GM19324 (cell line): ENCODE results near the gene NUDC.
"Not testable (repeated sequence)": the region's sequence is repeated elsewhere in the genome, so short reads cannot be mapped to it uniquely, and the experiment has no call there.

ENCODE experiments used
- ATAC-seq: cut with Tn5 transposase; IDR thresholded peaks from one replicate; pipeline ENCODE4 v1.9.1; 2021; ENCODE audit warnings: mild to moderate bottlenecking, moderate library complexity; ENCODE audit not compliant: unreplicated experiment, low FRiP score

The NUDC gene

DNA sequence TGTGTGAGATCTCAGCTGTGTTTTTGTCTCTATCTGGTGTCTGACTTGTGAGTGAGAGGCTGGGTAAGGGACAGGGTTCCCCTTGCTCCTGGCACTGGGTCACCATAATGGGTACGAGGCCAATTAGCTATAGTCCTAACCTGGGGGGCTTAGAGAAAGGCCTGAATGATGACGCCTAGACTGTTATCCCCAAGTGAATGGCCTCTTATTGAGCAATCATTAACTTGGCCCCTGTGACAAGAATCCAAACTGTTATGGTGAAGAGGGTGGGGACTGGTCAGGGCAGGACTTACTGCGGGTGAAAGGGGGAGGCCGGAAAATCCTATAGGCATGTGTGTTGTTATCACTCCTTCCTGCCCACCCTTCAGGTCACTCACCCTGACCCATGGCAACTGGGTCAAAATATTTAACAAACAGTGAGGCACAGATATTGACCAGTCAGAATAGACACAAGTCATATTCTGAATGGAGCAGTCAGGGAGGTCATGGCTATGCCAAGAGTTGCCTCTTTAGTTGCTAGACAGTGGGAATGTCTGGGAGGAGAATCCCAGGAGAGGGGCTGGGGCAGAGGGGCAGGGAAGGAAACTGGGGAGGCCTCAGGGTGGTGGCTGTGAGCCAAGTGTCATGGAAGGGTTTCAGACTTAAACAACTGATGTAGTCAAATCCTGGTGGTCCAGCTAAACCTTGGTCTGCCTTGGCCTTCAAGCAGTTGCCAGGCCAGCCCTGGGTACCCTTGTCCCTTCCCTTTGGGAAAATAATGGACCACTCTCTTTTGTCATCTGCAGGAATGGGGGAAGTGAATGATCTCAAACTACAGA lies 11.0 kb upstream of the NUDC start:
- ATAC-seq: no peak

- ATAC-seq: no peak
Observed at GRCh38 chr1:26911399-26912146, 10.0 kb upstream of the NUDC start.

GRCh38 chr1:26912147-26912490 lies 9.4 kb upstream of the NUDC start:
- ATAC-seq: no peak

DNA sequence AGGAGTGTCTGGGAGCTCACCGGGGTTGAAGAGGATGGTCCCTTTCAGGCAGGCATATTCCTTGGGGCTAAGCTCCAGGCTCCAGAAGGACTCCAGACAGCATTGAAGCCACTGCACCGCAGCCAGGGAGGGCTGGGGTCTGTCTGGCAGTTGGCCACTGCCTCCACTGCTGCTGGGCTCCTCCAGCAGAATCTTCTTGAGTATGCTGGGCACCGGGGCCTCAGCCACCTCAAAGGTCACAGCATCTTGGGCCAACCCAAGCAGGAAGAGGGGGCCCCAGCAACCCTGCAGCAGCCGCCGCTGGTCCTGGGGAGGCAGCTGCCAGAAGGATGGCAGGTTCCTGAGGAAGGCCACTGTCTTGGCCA lies 8.2 kb upstream of the NUDC start:
- no peak for ATAC-seq

DNA sequence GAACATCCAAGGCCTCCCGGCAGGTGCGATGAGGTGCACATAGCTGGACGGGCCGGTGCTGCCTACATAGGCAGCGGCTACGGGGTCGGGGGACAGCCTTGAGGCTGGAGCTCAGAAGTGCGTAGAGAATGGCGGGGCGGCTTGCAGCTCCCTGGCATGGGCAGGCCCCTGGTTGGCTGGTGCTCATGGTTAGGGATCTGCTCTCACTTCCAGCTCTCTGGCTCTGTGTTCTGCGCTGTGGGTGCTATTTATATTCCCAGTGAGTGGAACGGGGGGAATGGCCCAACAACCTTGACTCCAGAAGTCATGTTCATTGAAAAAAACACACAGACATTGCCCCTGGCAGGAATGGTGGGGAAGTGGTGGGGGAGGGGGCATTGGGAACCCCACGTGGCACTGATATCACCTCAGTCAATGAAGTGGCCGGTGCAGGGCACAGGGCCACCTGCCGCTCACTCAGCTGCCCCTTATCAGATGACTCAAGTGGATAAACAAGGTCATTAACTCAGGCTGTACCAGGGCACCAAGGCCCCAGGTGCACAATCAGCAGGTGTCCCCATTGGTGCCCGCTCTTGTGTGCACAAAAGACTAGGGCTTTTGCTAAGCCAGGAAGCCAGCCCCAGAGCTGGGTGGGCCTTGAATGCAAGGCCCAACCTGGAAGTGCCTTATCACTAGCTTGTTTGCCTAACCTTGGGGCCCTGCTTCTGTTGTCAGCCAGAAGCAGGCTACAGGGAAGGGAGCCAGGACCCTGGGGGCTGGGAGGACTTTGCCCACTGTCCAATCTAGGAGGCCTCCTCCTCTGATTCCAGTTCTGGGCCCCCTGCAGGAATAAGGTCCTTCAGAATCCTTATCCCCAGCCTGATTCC lies 7.6 kb upstream of the NUDC start, which contains the start of gene NR0B2:
TSS of gene NR0B2 (minus strand) at position 222 of the 866 bp plus-strand sequence. CDS start at position 187, 35 bp downstream.
- ATAC-seq: no peak

- ATAC-seq: no peak
Observed at GRCh38 chr1:26915204-26915842, 6.2 kb upstream of the NUDC start.

GRCh38 chr1:26921126-26921539 lies 410 bp upstream of the NUDC start:
- ATAC-seq: no peak

GRCh38 chr1:26922431-26922729 lies 837 bp downstream of the NUDC start:
- no peak for ATAC-seq

DNA sequence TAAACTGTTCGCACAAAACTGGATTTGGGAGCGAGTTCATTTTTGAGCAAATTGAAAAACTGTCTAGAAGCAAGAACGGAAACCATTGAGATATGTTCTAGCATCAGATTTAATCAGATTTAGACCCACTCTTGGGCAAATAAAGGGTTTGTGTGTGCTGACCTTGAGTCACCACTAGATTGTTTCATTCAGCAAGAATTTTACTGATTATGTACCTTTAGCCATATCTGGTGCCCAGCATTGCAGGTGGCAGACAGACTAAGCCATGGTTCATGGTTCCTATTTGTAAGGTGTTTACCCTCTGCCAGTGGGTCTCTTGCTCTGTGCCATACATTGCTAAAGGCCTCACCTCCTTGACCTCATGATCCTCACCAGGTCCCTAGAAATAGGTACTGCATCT lies 1.4 kb downstream of the NUDC start:
- ATAC-seq: no peak

- ATAC-seq: no peak
Observed at GRCh38 chr1:26923711-26924110, 2.2 kb downstream of the NUDC start.

DNA sequence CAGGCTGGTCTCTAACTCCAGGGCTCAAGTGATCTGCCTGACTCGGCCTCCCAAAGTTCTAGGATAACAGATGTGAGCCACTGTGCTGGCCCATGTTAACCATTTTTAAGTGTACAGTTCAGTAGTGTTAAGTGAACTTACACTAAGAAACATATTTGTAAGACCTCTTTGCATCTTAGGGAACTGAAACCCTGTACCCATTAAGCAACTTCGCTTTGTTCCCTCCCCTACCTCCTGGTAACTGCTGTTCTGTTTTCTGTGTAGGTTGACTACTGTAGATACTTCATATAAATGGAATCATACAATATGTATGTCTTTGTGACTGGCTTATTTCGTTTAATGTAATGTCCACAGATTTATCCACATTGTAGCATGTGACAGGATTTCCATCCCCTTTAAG lies 11.0 kb downstream of the NUDC start:
- ATAC-seq: no peak

DNA sequence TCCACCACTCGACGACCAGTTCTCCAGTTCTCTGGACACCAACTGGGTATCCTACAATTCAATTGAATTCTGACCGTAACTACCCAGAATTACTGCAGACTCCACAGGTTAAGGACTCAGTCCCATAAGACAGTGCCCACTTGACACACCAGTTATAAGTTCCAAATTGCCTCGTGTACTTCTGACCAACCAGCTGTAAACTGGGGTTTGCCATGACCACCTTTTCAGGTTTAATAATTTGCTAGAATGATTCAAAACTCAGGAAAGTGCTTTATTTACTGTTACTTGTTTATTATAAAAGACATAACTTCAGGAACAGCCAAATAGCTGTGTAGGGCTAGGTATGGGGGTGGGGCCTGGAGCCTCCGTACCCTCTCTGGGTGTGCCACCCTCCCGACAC lies 15.3 kb downstream of the NUDC start:
- ATAC-seq: no peak

DNA sequence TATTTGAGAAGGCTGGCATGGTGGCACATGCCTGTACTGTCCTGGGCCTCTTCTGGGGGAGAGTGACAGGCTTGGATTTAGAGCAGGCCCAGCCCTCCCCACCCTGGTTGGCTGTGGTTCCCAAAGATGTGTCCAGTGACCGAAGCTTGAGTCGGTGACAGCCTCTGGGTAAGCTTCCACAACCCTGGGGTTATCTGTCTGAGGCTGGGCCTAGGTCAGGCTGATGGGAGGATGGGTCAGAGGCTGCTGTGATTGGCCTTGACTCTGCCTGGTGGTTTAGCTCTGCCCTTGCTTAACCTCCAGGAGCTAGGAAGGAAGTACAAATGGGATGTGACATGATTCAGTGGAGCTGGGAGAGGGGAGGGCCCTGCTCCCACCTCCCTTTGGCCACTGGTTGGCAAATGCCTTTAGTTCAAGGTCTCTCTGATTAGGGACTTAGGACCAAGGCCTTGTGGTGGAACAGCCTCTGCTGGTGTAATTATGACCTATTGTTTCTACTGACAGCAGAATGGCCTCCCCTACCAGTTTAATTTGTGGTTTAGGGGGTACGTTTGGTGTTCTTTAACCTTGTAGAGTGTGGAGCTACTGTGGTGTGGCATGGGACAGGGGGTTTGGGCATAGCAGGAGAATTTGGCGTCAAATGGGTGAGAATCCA lies 16.6 kb downstream of the NUDC start:
- ATAC-seq: no peak

DNA sequence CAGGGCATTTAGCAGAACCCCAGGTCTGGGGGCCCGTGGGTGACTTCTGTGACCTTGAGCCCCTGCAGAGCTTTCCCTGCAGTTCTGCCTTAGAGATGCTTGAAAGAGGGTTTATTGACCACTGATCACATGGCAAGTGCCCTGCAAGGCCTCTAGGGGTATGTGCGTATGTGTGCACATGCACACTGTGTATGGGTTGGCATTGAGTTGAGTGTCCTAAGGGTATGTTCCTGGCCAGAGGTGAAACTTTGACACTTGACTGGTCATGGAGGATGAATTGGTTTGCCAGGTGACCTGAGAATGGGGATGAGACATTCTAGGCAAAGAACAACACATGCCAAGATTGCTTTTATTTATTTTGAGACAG lies 17.1 kb downstream of the NUDC start:
- no peak for ATAC-seq

DNA sequence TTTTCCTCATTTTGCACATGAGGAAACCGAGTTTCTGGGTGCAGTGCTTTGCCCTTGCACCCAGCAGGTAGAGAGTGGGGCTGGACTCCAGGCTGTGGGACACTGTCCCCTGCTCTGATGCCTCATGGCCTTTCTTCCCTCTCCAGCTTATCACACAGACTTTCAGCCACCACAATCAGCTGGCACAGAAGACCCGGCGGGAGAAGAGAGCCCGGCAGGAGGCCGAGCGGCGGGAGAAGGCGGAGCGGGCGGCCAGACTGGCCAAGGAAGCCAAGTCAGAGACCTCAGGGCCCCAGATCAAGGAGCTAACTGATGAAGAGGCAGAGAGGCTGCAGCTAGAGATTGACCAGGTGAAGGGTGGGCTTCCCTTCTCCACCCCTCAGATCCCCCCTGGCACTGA lies 19.8 kb downstream of the NUDC start:
- ATAC-seq: no peak

DNA sequence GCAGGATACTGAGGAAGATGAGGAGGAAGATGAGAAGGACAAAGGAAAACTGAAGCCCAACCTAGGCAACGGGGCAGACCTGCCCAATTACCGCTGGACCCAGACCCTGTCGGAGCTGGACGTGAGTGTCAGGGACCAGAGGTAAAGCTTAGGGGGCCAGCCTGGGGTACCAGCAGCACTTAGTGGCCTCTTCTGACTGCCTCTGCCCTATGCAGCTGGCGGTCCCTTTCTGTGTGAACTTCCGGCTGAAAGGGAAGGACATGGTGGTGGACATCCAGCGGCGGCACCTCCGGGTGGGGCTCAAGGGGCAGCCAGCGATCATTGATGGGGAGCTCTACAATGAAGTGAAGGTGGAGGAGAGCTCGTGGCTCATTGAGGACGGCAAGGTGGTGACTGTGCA lies 21.1 kb downstream of the NUDC start:
- no peak for ATAC-seq

DNA sequence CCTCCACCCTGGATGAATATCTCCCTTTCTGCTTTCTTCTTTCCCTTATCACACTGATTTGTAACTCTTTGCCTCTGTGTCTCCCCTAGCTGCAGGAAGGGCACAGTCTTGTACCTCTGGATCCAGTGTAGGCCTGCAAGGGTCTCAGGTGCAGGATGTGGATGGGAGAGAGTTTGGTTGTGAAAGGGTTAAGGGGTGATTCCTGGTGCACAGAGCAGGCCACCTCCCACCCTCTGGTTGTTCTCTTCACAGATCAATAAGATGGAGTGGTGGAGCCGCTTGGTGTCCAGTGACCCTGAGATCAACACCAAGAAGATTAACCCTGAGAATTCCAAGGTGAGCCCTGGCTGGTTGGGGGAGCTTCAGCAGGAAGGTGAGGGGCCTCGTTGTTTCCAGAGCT lies 23.6 kb downstream of the NUDC start:
- ATAC-seq: no peak

- no peak for ATAC-seq
Observed at GRCh38 chr1:26945728-26946127, 24.2 kb downstream of the NUDC start.

GRCh38 chr1:26946270-26946669 lies 24.7 kb downstream of the NUDC start:
- no peak for ATAC-seq

DNA sequence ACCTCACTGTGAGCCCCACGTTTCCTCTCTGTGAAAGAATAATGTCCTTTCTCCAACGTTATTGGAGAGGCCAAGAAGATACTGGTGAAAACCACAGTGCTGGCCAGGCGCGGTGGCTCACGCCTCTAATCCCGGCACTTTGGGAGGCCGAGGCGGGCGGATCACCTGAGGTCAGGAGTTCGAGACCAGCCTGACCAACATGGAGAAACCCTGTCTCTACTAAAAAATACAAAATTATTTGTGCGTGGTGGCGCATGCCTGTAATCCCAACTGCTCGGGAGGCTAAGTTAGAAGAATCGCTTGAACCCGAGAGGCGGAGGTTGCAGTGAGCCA lies 27.1 kb downstream of the NUDC start:
- not testable (repeated sequence) for ATAC-seq
